Measurements from ENCODE around the gene DYRK1B. TPM values are rescaled to one million over a fixed set of nuclear protein-coding genes. Genes with fewer than 3 reads are reported as not detected.
A peak's percentile ranks its signal among the peaks of the same experiment; 100 is the strongest.

Gene DYRK1B
- total RNA-seq, 1 donor from 2014 or later: 90.7 TPM

DNA sequence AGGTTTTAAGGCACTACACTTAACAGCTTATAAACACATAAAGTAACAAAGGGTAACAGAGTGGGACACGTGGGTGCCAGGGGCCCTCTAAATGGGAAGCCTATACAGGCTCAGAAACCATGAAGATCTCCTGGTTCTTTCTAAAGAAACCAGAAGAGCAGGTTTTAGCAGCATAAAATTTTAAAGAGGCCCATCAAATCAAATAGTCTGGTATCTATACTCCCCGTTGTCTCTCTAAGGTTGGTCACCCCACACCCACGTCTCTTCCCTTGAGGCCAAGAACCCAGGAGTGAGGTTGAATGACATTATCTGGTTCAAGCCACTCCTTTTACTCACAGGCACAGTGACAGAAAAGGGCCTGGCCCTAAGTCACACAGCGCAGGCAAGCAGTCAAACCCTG is 4.6 kb upstream of the DYRK1B start:
- H3K27me3 Mint-ChIP-seq: no peaks in the 10 kb centered on the region
- TF ChIP-seq, protein P1, sequence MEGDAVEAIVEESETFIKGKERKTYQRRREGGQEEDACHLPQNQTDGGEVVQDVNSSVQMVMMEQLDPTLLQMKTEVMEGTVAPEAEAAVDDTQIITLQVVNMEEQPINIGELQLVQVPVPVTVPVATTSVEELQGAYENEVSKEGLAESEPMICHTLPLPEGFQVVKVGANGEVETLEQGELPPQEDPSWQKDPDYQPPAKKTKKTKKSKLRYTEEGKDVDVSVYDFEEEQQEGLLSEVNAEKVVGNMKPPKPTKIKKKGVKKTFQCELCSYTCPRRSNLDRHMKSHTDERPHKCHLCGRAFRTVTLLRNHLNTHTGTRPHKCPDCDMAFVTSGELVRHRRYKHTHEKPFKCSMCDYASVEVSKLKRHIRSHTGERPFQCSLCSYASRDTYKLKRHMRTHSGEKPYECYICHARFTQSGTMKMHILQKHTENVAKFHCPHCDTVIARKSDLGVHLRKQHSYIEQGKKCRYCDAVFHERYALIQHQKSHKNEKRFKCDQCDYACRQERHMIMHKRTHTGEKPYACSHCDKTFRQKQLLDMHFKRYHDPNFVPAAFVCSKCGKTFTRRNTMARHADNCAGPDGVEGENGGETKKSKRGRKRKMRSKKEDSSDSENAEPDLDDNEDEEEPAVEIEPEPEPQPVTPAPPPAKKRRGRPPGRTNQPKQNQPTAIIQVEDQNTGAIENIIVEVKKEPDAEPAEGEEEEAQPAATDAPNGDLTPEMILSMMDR (IDR thresholded peaks at IDR 0.05; ENCODE audit: unreplicated experiment): no peak
- DNase-seq (ENCODE audit: low spot score, unreplicated experiment): no peak
- H3K4me3 Mint-ChIP-seq (ENCODE audit: low read depth): no peak overlapping the region
- H3K27ac Mint-ChIP-seq: no peak overlapping the region
- H3K9me3 Mint-ChIP-seq (ENCODE audit: low read depth): no peaks in the 10 kb centered on the region
- peaks cover 14% of the 10 kb centered on the region for H3K36me3 Mint-ChIP-seq (ENCODE audit: insufficient read depth)
- peaks cover 8% of the 10 kb centered on the region for H3K4me1 Mint-ChIP-seq (ENCODE audit: low read depth)

DNA sequence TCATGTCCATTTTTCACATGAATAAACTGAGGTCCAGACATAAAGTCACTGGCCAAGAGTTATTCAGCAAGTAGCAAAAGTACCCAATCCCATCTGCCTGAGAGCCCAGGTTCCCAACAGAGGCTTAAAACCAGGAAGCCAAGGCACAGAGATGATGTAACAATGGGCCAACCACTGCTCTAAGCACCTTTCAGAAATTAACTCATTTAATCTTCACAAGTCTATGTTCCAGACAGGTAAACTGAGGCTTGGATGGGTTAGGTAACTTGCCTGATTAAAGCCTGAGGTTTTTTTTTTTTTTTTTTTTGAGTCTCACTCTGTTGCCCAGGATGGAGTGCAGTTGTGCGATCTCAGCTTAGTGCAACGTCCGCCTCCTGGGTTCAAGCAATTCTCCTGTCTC is 4.0 kb upstream of the DYRK1B start:
- no peak for DNase-seq (ENCODE audit: low spot score, unreplicated experiment)
- peaks cover 14% of the 10 kb centered on the region for H3K36me3 Mint-ChIP-seq (ENCODE audit: insufficient read depth)
- no peaks in the 10 kb centered on the region for H3K9me3 Mint-ChIP-seq (ENCODE audit: low read depth)
- no peaks in the 10 kb centered on the region for H3K27me3 Mint-ChIP-seq
- TF ChIP-seq, protein P1 (IDR thresholded peaks at IDR 0.05; ENCODE audit: unreplicated experiment): no peak
- no peak overlapping the region for H3K27ac Mint-ChIP-seq
- H3K4me1 Mint-ChIP-seq (ENCODE audit: low read depth): peaks cover 8% of the 10 kb centered on the region
- H3K4me3 Mint-ChIP-seq (ENCODE audit: low read depth): no peak overlapping the region

DNA sequence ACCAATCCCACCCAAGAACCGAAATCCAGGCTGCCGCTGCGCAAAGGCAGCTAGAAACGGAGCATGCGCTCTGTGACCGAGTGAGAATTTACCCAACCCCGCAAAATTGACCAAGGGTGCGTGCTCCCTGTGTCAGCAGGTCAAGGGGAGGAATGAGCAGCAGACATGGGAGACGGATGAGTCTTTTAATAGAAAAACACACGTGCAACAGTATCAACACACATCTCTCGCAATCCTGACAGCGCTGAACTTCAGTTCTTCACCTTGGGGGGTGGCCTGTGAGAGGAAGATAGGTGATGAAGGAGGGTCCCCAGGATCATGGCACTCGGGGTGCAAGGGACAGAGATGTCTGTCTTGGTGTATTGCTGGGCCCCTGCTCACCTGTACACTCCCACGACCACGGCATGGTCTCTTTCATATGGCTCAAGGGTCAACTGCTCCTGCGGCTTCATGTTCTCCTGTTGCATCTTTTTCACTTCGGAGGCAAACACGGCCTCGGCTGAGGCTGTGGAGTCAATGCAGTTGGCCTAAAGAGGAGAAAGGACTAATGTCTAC is 402 bp upstream of the DYRK1B start:
- Mint-ChIP-seq H3K36me3 (ENCODE audit: insufficient read depth) (peaks cover 29% of the 10 kb centered on the region), H3K9me3 (ENCODE audit: low read depth) (no peaks in the 10 kb centered on the region), H3K27ac (peak overlapping the region; percentile 94), H3K4me3 (ENCODE audit: low read depth) (peak overlapping the region; percentile 86), H3K4me1 (ENCODE audit: low read depth) (peaks cover 18% of the 10 kb centered on the region), H3K27me3 (no peaks in the 10 kb centered on the region)
- no peak for DNase-seq (ENCODE audit: low spot score, unreplicated experiment)
- TF ChIP-seq, protein P1 (IDR thresholded peaks at IDR 0.05; ENCODE audit: unreplicated experiment): no peak

DNA sequence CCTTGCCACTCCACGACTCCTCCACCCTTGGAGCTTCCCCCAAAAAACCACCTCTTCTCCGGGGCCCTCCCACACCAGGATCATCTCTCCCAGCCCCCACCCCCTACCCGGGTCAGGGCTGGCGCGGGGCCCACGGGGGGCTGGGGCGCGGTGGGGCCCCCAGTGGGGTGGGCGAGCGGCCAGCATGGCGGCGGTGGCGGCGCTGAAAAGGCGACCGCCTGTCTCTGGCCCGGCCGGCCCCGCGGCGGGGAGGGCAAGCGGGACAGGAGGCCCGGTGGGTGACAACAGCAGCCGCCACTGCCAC is 850 bp downstream of the DYRK1B start:
- peak overlapping the region; percentile 86 for H3K4me3 Mint-ChIP-seq (ENCODE audit: low read depth)

DNA sequence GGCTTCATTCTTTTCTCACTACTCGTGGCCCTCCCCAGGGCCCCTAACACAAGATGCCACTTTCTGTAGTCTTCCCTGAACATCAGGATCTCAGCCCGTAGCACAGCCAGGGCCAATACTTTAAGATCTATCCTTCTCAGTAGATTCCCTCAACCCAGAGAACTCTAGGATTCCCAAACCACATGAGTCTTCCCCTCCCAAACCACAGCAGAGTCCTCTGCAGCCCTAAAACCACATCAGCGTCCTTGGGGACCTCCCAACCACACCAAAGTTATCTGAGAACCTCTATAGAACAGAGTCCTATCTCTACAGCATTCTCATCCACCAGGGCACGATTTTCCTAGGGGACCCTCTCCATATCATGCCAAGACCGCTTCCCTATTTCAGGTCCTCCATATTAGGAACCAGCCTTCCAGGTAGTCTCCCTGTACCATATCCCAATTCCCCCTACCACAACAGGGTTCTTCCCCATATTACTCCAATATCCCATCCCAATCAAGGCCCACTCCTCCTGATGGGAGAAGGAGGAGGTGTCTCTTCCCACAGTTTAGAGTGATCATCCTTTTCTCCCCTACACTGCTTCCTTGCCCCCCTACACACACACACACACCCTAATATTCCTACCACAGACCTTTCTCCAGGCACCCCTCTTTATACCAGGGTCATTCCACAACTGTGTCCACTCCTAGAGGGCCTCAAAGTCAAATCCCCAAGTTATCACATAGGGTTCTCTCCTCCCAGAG is 1.4 kb downstream of the DYRK1B start:
- TF ChIP-seq, protein P1 (IDR thresholded peaks at IDR 0.05; ENCODE audit: unreplicated experiment): no peak
- peak overlapping the region; percentile 92 for H3K27ac Mint-ChIP-seq
- H3K36me3 Mint-ChIP-seq (ENCODE audit: insufficient read depth): peaks cover 29% of the 10 kb centered on the region
- H3K27me3 Mint-ChIP-seq: no peaks in the 10 kb centered on the region
- DNase-seq (ENCODE audit: low spot score, unreplicated experiment): no peak
- peaks cover 18% of the 10 kb centered on the region for H3K4me1 Mint-ChIP-seq (ENCODE audit: low read depth)
- no peaks in the 10 kb centered on the region for H3K9me3 Mint-ChIP-seq (ENCODE audit: low read depth)
- H3K4me3 Mint-ChIP-seq (ENCODE audit: low read depth): peak overlapping the region; percentile 86

More for the DNA sequence above, 850 bp downstream of the DYRK1B start:
- DNase-seq (ENCODE audit: low spot score, unreplicated experiment): no peak
- H3K9me3 Mint-ChIP-seq (ENCODE audit: low read depth): no peaks in the 10 kb centered on the region
- TF ChIP-seq, protein P1 (IDR thresholded peaks at IDR 0.05; ENCODE audit: unreplicated experiment): no peak
- H3K27ac Mint-ChIP-seq: peak overlapping the region; percentile 92
- H3K27me3 Mint-ChIP-seq: no peaks in the 10 kb centered on the region
- H3K4me1 Mint-ChIP-seq (ENCODE audit: low read depth): peaks cover 18% of the 10 kb centered on the region
- H3K36me3 Mint-ChIP-seq (ENCODE audit: insufficient read depth): peaks cover 31% of the 10 kb centered on the region
